OCI-LY1 (cell line): ENCODE results near the gene SLC7A14.
A peak's percentile ranks its signal among the peaks of the same experiment; 100 is the strongest.

ENCODE experiments used
- H2AFZ ChIP-seq: fragments of 200-600 bp; sonication (generic), shearing (Covaris generic); 2 replicates; pipeline ENCODE4 v1.6.0; 2014; ENCODE audit warnings: antibody characterized with exemption, mild to moderate bottlenecking, low read length
- H3F3A ChIP-seq: fragments of 200-600 bp; sonication (generic), shearing (Covaris generic); 2 replicates; pipeline ENCODE4 v1.6.0; 2014; ENCODE audit warnings: mild to moderate bottlenecking, antibody characterized with exemption, low read length, moderate library complexity; ENCODE audit not compliant: insufficient read depth
- H3K27ac ChIP-seq: fragments of 200-600 bp; sonication (generic); 2 replicates; pipeline ENCODE4 v1.5.1; 2014; ENCODE audit warnings: low read length, mixed run types, mild to moderate bottlenecking, low read depth; ENCODE audit not compliant: poor library complexity, severe bottlenecking
- H3K27me3 ChIP-seq: fragments of 200-600 bp; sonication (generic); 2 replicates; pipeline ENCODE4 v1.6.0; 2014; ENCODE audit warnings: antibody characterized with exemption, mild to moderate bottlenecking, low read length, moderate library complexity; ENCODE audit not compliant: insufficient read depth
- H3K36me3 ChIP-seq: fragments of 200-600 bp; sonication (generic); 2 replicates; pipeline ENCODE4 v1.6.1; 2014; ENCODE audit warnings: mild to moderate bottlenecking, antibody characterized with exemption, low read length, moderate library complexity, mixed read lengths; ENCODE audit not compliant: insufficient read depth
- H3K4me1 ChIP-seq: fragments of 200-600 bp; sonication (generic); 2 replicates; pipeline ENCODE4 v1.5.1; 2014; ENCODE audit warnings: mild to moderate bottlenecking, low read length, moderate library complexity; ENCODE audit not compliant: insufficient read depth, severe bottlenecking
- H3K4me2 ChIP-seq: fragments of 200-600 bp; sonication (generic), shearing (Covaris generic); 2 replicates; pipeline ENCODE4 v1.6.1; 2014; ENCODE audit warnings: low read length
- H3K4me3 ChIP-seq: fragments of 200-600 bp; sonication (generic); 2 replicates; pipeline ENCODE4 v1.5.1; 2014; ENCODE audit warnings: low read length, low read depth, mild to moderate bottlenecking, mixed read lengths; ENCODE audit not compliant: poor library complexity, severe bottlenecking
- H3K79me2 ChIP-seq: fragments of 200-600 bp; shearing (Covaris generic); 2 replicates; pipeline ENCODE4 v1.6.1; 2016; ENCODE audit warnings: mixed run types, low read length, mixed read lengths; ENCODE audit not compliant: insufficient read depth
- H3K9ac ChIP-seq: fragments of 200-600 bp; sonication (generic), shearing (Covaris generic); 2 replicates; pipeline ENCODE4 v1.6.1; 2014; ENCODE audit warnings: mild to moderate bottlenecking, low read length, mixed read lengths
- H3K9me2 ChIP-seq: fragments of 200-600 bp; sonication (generic), shearing (Covaris generic); 2 replicates; pipeline ENCODE4 v1.6.1; 2014; ENCODE audit warnings: low read depth, mild to moderate bottlenecking, low read length, mixed read lengths
- H3K9me3 ChIP-seq: fragments of 200-600 bp; shearing (Covaris generic); 2 replicates; pipeline ENCODE4 v1.6.1; 2014; ENCODE audit warnings: low read length, mixed read lengths
- H4K20me1 ChIP-seq: fragments of 200-600 bp; sonication (generic), shearing (Covaris generic); 2 replicates; pipeline ENCODE4 v1.6.0; 2016; ENCODE audit warnings: mild to moderate bottlenecking, low read length; ENCODE audit not compliant: insufficient read depth
- EZH2 ChIP-seq: fragments of 200-600 bp; sonication (generic), shearing (Covaris generic); IDR thresholded peaks from 2 replicates; pipeline ENCODE4 v1.8.0; 2017; ENCODE audit warnings: borderline replicate concordance, mixed run types, mild to moderate bottlenecking, antibody characterized with exemption, low read length, moderate library complexity, mixed read lengths
- TF ChIP-seq, protein P1 (sequence below): fragments of 200-600 bp; sonication (generic), shearing (Covaris generic); IDR thresholded peaks from 2 replicates; pipeline ENCODE4 v1.5.1; 2017; ENCODE audit warnings: mild to moderate bottlenecking, antibody characterized with exemption, low read length, moderate library complexity, mixed read lengths

Gene SLC7A14

DNA sequence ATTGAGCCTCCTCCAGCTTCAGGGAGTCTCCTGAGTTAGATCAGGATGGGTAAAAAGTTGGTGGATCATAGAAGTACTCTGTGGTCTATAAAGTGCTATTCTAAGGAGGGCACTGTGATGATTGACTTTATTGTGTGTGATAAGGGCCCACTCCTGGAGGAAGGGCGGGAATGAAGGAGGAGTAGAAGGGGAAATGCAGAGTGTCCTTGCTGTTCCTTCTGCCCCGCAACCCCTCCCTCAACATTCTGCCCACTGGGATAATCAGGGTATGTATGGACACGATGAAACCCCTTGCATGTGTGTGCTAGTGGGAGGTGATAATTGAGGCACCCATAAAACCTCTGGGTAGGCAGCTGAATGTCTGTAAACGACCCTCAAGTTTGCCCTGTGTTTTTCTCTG lies 101.0 kb downstream of the SLC7A14 start:
- H4K20me1 ChIP-seq, result no peaks in the 10 kb centered on the region
- TF ChIP-seq, protein P1, sequence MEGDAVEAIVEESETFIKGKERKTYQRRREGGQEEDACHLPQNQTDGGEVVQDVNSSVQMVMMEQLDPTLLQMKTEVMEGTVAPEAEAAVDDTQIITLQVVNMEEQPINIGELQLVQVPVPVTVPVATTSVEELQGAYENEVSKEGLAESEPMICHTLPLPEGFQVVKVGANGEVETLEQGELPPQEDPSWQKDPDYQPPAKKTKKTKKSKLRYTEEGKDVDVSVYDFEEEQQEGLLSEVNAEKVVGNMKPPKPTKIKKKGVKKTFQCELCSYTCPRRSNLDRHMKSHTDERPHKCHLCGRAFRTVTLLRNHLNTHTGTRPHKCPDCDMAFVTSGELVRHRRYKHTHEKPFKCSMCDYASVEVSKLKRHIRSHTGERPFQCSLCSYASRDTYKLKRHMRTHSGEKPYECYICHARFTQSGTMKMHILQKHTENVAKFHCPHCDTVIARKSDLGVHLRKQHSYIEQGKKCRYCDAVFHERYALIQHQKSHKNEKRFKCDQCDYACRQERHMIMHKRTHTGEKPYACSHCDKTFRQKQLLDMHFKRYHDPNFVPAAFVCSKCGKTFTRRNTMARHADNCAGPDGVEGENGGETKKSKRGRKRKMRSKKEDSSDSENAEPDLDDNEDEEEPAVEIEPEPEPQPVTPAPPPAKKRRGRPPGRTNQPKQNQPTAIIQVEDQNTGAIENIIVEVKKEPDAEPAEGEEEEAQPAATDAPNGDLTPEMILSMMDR, result no peak
- no peak for TF ChIP-seq EZH2
- H3K4me3 ChIP-seq, result no peak overlapping the region
- no peak overlapping the region for H3K9ac ChIP-seq
- no peaks in the 10 kb centered on the region for H3K36me3 ChIP-seq
- H3K4me1 ChIP-seq, result no peaks in the 10 kb centered on the region
- H3F3A ChIP-seq, result no peaks in the 10 kb centered on the region
- H3K4me2 ChIP-seq, result no peak overlapping the region
- no peak overlapping the region for H3K27ac ChIP-seq
- H2AFZ ChIP-seq, result no peak overlapping the region
- no peaks in the 10 kb centered on the region for H3K9me3 ChIP-seq
- H3K27me3 ChIP-seq, result no peaks in the 10 kb centered on the region
- no peaks in the 10 kb centered on the region for H3K79me2 ChIP-seq
- H3K9me2 ChIP-seq, result no peaks in the 10 kb centered on the region

- H3K9me3 ChIP-seq, result no peaks in the 10 kb centered on the region
- H4K20me1 ChIP-seq, result no peaks in the 10 kb centered on the region
- no peaks in the 10 kb centered on the region for H3K4me1 ChIP-seq
- TF ChIP-seq, protein P1, result peak; percentile 35; the same call in 1 of the 2 replicates
- no peak for TF ChIP-seq EZH2
- no peak overlapping the region for H3K4me2 ChIP-seq
- no peaks in the 10 kb centered on the region for H3K9me2 ChIP-seq
- H3K36me3 ChIP-seq, result no peaks in the 10 kb centered on the region
- no peak overlapping the region for H3K4me3 ChIP-seq
- H3K27ac ChIP-seq, result no peak overlapping the region
- H3F3A ChIP-seq, result no peaks in the 10 kb centered on the region
- H3K79me2 ChIP-seq, result no peaks in the 10 kb centered on the region
- no peaks in the 10 kb centered on the region for H3K27me3 ChIP-seq
- no peak overlapping the region for H2AFZ ChIP-seq
- H3K9ac ChIP-seq, result no peak overlapping the region
Measured at GRCh38 chr3:170483485-170484262, 102.2 kb downstream of the SLC7A14 start.

- TF ChIP-seq EZH2, result no peak
- Histone ChIP-seq H3K4me2 (no peak overlapping the region), H3K79me2 (no peaks in the 10 kb centered on the region), H3K4me3 (no peak overlapping the region), H3K9me3 (no peaks in the 10 kb centered on the region), H4K20me1 (no peaks in the 10 kb centered on the region), H3K9me2 (no peaks in the 10 kb centered on the region), H3K4me1 (no peaks in the 10 kb centered on the region), H3K36me3 (no peaks in the 10 kb centered on the region), H3K9ac (no peak overlapping the region), H3K27ac (no peak overlapping the region), H2AFZ (no peak overlapping the region), H3F3A (no peaks in the 10 kb centered on the region), H3K27me3 (0 out of 2 replicates have a peak, but pooled peaks cover under 1% of the 10 kb centered on the region)
Measured at GRCh38 chr3:170482199-170482598, 103.7 kb downstream of the SLC7A14 start.

GRCh38 chr3:170480111-170480510 lies 105.8 kb downstream of the SLC7A14 start:
- H3K4me3 ChIP-seq, result no peak overlapping the region
- TF ChIP-seq, protein P1, result no peak
- no peak for TF ChIP-seq EZH2
- H3K4me2 ChIP-seq, result no peak overlapping the region
- H4K20me1 ChIP-seq, result no peaks in the 10 kb centered on the region
- no peaks in the 10 kb centered on the region for H3K9me2 ChIP-seq
- H3K9ac ChIP-seq, result no peak overlapping the region
- H3K27me3 ChIP-seq, result peaks cover 4% of the 10 kb centered on the region; the same call in 1 of the 2 replicates
- H3K36me3 ChIP-seq, result no peaks in the 10 kb centered on the region
- no peak overlapping the region for H2AFZ ChIP-seq
- no peaks in the 10 kb centered on the region for H3K9me3 ChIP-seq
- no peaks in the 10 kb centered on the region for H3K79me2 ChIP-seq
- H3F3A ChIP-seq, result no peaks in the 10 kb centered on the region
- H3K4me1 ChIP-seq, result no peaks in the 10 kb centered on the region
- H3K27ac ChIP-seq, result no peak overlapping the region
